ENCODE results near the gene SLC1A3.

DNA sequence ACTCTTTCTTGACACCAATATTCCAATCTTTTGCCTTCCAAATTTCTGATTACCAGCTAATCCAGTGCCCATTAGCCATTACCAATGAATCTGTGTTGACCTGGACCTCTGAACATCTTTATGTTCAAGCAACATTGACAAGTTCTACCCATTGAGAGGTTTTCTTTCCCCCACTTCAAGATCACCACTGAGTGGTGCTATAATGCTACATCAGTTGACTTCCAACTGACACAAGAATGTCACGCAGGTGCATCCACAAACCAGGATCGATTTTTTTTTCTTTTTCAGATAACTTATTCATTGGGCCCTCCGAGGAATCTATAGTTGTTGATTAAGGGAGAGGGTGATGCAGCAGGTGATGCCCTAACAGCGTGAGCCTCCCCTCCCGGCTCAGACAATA is 102.6 kb downstream of the SLC1A3 start:
- TF ChIP-seq CTCF (IDR thresholded peaks at IDR 0.05; ENCODE audit: low read depth, low read length) = no peak
- TF ChIP-seq POLR2A (IDR thresholded peaks at IDR 0.05; ENCODE audit: extremely low read depth, insufficient read length) = no peak

Measured in NB4 (cell line).